SK-N-SH treated with all-trans-retinoic acid at 6 μM for 48 hours (cell line): ENCODE data around the gene ARHGAP44.

Experiments
- ATAC-seq: fragments of 200-7000 bp; cut with Tn5 transposase; 3 replicates; pipeline ENCODE4 v1.9.1; 2020; ENCODE audit warnings: mild to moderate bottlenecking, moderate library complexity
- ARNTL ChIP-seq: fragments of 450-650 bp; formaldehyde crosslinking; IDR thresholded peaks from 2 replicates; pipeline ENCODE4 v1.5.0; 2020; ENCODE audit warnings: low read depth, mild to moderate bottlenecking, moderate library complexity, borderline replicate concordance
- BACH2 ChIP-seq: fragments of 250-450 bp; sonication (Bioruptor Pico); IDR thresholded peaks from 2 replicates; pipeline ENCODE4 v1.9.0; 2021; ENCODE audit warnings: mild to moderate bottlenecking, borderline replicate concordance
- CREB5 ChIP-seq: fragments of 250-450 bp; sonication (Bioruptor Pico); IDR thresholded peaks from 2 replicates; pipeline ENCODE4 v1.5.1; 2020; ENCODE audit warnings: low read depth, mild to moderate bottlenecking, moderate library complexity
- CSDC2 ChIP-seq: fragments of 250-450 bp; sonication (Bioruptor Pico); IDR thresholded peaks from 2 replicates; pipeline ENCODE4 v1.5.0; 2020; ENCODE audit warnings: mild to moderate bottlenecking, moderate library complexity
- CSRNP3 ChIP-seq: fragments of 250-450 bp; sonication (Bioruptor Pico); IDR thresholded peaks from 2 replicates; pipeline ENCODE4 v1.5.1; 2021; ENCODE audit warnings: mild to moderate bottlenecking, moderate library complexity
- ESRRG ChIP-seq: fragments of 250-450 bp; sonication (Bioruptor Pico); IDR thresholded peaks from 2 replicates; pipeline ENCODE4 v1.6.1; 2021; ENCODE audit warnings: mild to moderate bottlenecking
- GLIS3 ChIP-seq: fragments of 250-450 bp; sonication (Bioruptor Pico); IDR thresholded peaks from 2 replicates; pipeline ENCODE4 v1.5.0; 2020; ENCODE audit warnings: mild to moderate bottlenecking, moderate library complexity
- ISL1 ChIP-seq: fragments of 250-450 bp; sonication (Bioruptor Pico); IDR thresholded peaks from 2 replicates; pipeline ENCODE4 v2.1.2; 2022; ENCODE audit warnings: mild to moderate bottlenecking, moderate library complexity
- OSR1 ChIP-seq: fragments of 250-450 bp; sonication (Bioruptor Pico); IDR thresholded peaks from 2 replicates; pipeline ENCODE4 v1.8.0; 2022; ENCODE audit warnings: moderate library complexity, mild to moderate bottlenecking, inconsistent platforms
- PATZ1 ChIP-seq: fragments of 250-450 bp; sonication (Bioruptor Pico); IDR thresholded peaks from 2 replicates; pipeline ENCODE4 v1.8.0; 2020; ENCODE audit warnings: mild to moderate bottlenecking, moderate library complexity, borderline replicate concordance
- POU6F1 ChIP-seq: fragments of 250-450 bp; sonication (Bioruptor Pico); IDR thresholded peaks from 2 replicates; pipeline ENCODE4 v1.8.0; 2021; ENCODE audit warnings: low read depth, mild to moderate bottlenecking, moderate library complexity, borderline replicate concordance
- PPARA ChIP-seq: fragments of 250-450 bp; sonication (Bioruptor Pico); IDR thresholded peaks from 2 replicates; pipeline ENCODE4 v1.5.0; 2020; ENCODE audit warnings: mild to moderate bottlenecking, borderline replicate concordance
- RARB ChIP-seq: fragments of 250-450 bp; sonication (Bioruptor Pico); IDR thresholded peaks from 2 replicates; pipeline ENCODE4 v1.8.0; 2021; ENCODE audit warnings: mild to moderate bottlenecking, moderate library complexity
- SNAI2 ChIP-seq: fragments of 250-450 bp; sonication (Bioruptor Pico); IDR thresholded peaks from 2 replicates; pipeline ENCODE4 v1.5.0; 2020; ENCODE audit warnings: mild to moderate bottlenecking, moderate library complexity
- TCF4 ChIP-seq: fragments of 250-450 bp; sonication (Bioruptor Pico); IDR thresholded peaks from 2 replicates; pipeline ENCODE4 v1.8.0; 2021; ENCODE audit warnings: mild to moderate bottlenecking, moderate library complexity, borderline replicate concordance
- TSHZ2 ChIP-seq: fragments of 250-450 bp; sonication (Bioruptor Pico); IDR thresholded peaks from 2 replicates; pipeline ENCODE4 v1.5.0; 2020; ENCODE audit warnings: mild to moderate bottlenecking, moderate library complexity
- ZC3H10 ChIP-seq: fragments of 250-450 bp; sonication (Bioruptor Pico); IDR thresholded peaks from 2 replicates; pipeline ENCODE4 v1.5.1; 2021; ENCODE audit warnings: mild to moderate bottlenecking, moderate library complexity
- ZFP3 ChIP-seq: fragments of 250-450 bp; sonication (Bioruptor Pico); IDR thresholded peaks from 2 replicates; pipeline ENCODE4 v1.5.0; 2020; ENCODE audit warnings: mild to moderate bottlenecking, moderate library complexity
- ZFP30 ChIP-seq: fragments of 450-650 bp; formaldehyde crosslinking; IDR thresholded peaks from 2 replicates; pipeline ENCODE4 v1.5.0; 2022; ENCODE audit warnings: mild to moderate bottlenecking, moderate library complexity
- ZNF565 ChIP-seq: fragments of 450-650 bp; formaldehyde crosslinking; conservative IDR thresholded peaks from 2 replicates; pipeline ENCODE4 v1.5.0; 2020; ENCODE audit warnings: low read depth, mild to moderate bottlenecking, moderate library complexity
- ZNF70 ChIP-seq: fragments of 450-650 bp; formaldehyde crosslinking; IDR thresholded peaks from 2 replicates; pipeline ENCODE4 v1.5.0; 2020; ENCODE audit warnings: mild to moderate bottlenecking, moderate library complexity
- ZNF8 ChIP-seq: fragments of 450-650 bp; formaldehyde crosslinking; IDR thresholded peaks from 2 replicates; pipeline ENCODE4 v1.5.0; 2020; ENCODE audit warnings: mild to moderate bottlenecking, moderate library complexity

ARHGAP44 gene

GRCh38 chr17:12996357-12996756, 207.1 kb downstream of the ARHGAP44 start:
- no peak for ATAC-seq

GRCh38 chr17:12996941-12997340, 207.6 kb downstream of the ARHGAP44 start:
- TF ChIP-seq OSR1 (CRISPR knock-in tag) = no peak
- no peak for ATAC-seq

More at GRCh38 chr17:12996357-12996756, 207.1 kb downstream of the ARHGAP44 start:
- no peak for TF ChIP-seq CSDC2 (CRISPR knock-in tag)
- TF ChIP-seq ARNTL (CRISPR knock-in tag) = no peak
- TF ChIP-seq ZC3H10 (CRISPR knock-in tag) = no peak
- no peak for TF ChIP-seq TCF4 (CRISPR knock-in tag)
- no peak for TF ChIP-seq PPARA (CRISPR knock-in tag)
- TF ChIP-seq GLIS3 (CRISPR knock-in tag) = no peak
- no peak for TF ChIP-seq CREB5
- TF ChIP-seq ZNF8 (CRISPR knock-in tag) = no peak
- TF ChIP-seq PATZ1 (CRISPR knock-in tag) = no peak
- no peak for TF ChIP-seq BACH2
- no peak for TF ChIP-seq ZNF70 (CRISPR knock-in tag)
- TF ChIP-seq ZFP30 = no peak
- TF ChIP-seq ZFP3 (CRISPR knock-in tag) = no peak
- no peak for TF ChIP-seq ESRRG (CRISPR knock-in tag)
- TF ChIP-seq RARB (CRISPR knock-in tag) = no peak
- TF ChIP-seq CSRNP3 (CRISPR knock-in tag) = no peak
- no peak for TF ChIP-seq TSHZ2 (CRISPR knock-in tag)
- no peak for TF ChIP-seq POU6F1
- no peak for TF ChIP-seq ZNF565 (CRISPR knock-in tag)
- TF ChIP-seq SNAI2 (CRISPR knock-in tag) = no peak

GRCh38 chr17:12998461-12998860, 209.2 kb downstream of the ARHGAP44 start:
- ATAC-seq = no peak
- TF ChIP-seq ISL1 (no peak), TCF4 (CRISPR knock-in tag) (no peak), GLIS3 (CRISPR knock-in tag) (no peak), CREB5 (no peak), PPARA (CRISPR knock-in tag) (no peak), OSR1 (CRISPR knock-in tag) (no peak), ESRRG (CRISPR knock-in tag) (no peak)
